Astrocyte of the spinal cord (primary cell): ENCODE data around the gene RAD51C.
"Not testable (repeated sequence)": the region's sequence is repeated elsewhere in the genome, so short reads cannot be mapped to it uniquely, and the experiment has no call there.

Experiments
- DNase-seq: peaks from one replicate; pipeline ENCODE4 v3.0.0; 2011; ENCODE audit warnings: low read depth, low spot score
- H3K4me3 ChIP-seq: 2 replicates; pipeline ENCODE4 v1.5.1; 2011; ENCODE audit warnings: low read depth, mild to moderate bottlenecking, low read length, moderate library complexity
- in situ Hi-C: cut with HindIII; loops from 2 replicates; pipeline ENCODE4 v1.10.0; 2017; ENCODE audit warnings: low sequenced_read_pairs
- TF ChIP-seq, protein P1 (sequence below): IDR thresholded peaks from 2 replicates; pipeline ENCODE4 v1.5.1; 2012; ENCODE audit warnings: low read depth, mild to moderate bottlenecking, low read length, inconsistent platforms

Gene RAD51C

DNA sequence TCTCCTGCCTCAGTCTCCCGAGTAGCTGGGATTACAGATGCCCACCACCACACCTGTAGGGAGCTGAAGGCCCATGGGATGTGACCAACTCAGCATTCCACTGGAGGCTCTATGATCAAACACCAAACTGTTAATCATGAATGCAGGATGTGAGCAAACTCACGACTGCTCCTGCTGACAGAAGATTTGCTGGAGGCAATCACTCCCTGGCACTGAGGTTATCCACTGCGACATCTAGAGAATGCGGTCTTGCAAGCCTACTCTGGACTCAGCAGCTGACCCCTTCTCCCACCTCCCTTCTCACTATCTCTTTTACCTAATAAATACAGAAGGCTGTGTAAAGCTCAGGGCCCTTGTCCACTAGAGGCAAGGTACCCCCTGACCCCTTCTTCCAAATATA, 5.4 kb upstream of the RAD51C start:
- TF ChIP-seq, protein P1, sequence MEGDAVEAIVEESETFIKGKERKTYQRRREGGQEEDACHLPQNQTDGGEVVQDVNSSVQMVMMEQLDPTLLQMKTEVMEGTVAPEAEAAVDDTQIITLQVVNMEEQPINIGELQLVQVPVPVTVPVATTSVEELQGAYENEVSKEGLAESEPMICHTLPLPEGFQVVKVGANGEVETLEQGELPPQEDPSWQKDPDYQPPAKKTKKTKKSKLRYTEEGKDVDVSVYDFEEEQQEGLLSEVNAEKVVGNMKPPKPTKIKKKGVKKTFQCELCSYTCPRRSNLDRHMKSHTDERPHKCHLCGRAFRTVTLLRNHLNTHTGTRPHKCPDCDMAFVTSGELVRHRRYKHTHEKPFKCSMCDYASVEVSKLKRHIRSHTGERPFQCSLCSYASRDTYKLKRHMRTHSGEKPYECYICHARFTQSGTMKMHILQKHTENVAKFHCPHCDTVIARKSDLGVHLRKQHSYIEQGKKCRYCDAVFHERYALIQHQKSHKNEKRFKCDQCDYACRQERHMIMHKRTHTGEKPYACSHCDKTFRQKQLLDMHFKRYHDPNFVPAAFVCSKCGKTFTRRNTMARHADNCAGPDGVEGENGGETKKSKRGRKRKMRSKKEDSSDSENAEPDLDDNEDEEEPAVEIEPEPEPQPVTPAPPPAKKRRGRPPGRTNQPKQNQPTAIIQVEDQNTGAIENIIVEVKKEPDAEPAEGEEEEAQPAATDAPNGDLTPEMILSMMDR: no peak
- no peak for DNase-seq
- in situ Hi-C loops: no loop called here
- no peak overlapping the region for H3K4me3 ChIP-seq

DNA sequence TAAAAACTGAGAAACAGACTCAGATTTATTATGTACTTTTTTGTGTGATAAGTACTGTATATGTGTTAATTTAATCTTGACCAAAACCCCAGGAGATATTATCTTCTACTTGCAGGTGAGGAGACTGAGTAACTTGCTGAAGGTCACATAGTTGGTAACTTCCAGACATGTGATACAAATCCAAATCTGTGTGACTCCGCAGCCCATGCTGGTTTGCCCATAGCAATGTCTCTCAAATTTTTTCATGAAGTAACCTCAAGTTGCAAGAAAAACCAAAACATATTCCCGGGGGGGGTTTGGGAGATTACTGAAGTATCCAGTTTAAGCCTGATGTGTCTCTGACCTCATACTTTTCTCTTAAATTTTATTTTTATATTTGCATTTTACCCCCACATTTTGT, 3.9 kb upstream of the RAD51C start:
- in situ Hi-C loops: no loop called here
- no peak for DNase-seq

DNA sequence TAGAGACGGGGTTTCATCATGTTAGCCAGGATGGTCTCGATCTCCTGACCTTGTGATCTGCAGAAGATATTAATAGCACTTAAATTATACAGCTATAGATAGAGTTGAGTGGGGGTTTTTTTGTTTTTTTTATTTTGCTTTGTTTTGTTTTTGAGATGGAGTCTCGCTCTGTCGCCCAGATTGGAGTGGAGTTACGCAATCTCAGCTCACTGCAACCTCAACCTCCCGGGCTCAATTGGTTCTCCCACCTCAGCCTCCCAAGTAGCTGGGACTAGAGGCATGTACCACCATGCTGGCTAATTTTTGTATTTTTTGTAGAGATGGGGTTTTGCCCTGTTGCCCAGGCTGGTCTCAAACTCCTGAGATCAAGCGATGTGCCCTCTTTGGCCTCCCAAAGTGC, 2.4 kb upstream of the RAD51C start:
- DNase-seq, in situ Hi-C loops: not testable (repeated sequence)

More for the DNA sequence above, 3.9 kb upstream of the RAD51C start:
- TF ChIP-seq, protein P1: no peak
- no peak overlapping the region for H3K4me3 ChIP-seq

DNA sequence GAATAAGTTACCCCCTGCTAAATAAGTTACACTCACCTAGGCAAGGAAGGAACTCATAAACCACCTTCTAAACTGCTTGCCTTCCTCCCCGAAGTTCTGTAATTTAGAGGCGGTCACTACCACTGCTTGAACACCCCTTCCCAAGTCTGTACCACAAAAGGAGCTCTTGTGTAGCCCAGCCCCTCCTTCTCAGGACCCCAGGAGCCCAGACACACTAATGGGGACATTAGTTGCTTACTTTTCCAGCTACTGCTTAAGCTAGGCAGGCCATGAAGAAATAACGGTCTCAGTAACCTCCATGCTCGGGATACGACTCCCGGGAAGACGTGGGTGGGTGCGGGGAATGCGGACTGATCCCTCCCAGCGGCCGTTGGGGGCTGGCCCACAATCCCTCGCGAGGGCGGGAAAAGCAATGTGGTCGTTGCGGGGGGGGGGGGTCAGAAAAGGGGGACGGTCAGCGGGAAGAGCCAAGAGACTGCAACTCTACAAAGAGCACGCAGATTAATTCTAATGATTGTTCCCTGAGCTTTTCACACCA, 632 bp upstream of the RAD51C start, which contains the start of gene TEX14:
Gene TEX14 (minus strand): TSS at position 345 of the 538 bp plus-strand sequence. CDS start 40,044 bp downstream, outside the sequence.
- DNase-seq: no peak
- H3K4me3 ChIP-seq: peak within 1 kb of the TSS; percentile 81
- TF ChIP-seq, protein P1: no peak
- in situ Hi-C loops: no loop called here

More for the DNA sequence above, 2.4 kb upstream of the RAD51C start:
- H3K4me3 ChIP-seq: not testable (repeated sequence)

DNA sequence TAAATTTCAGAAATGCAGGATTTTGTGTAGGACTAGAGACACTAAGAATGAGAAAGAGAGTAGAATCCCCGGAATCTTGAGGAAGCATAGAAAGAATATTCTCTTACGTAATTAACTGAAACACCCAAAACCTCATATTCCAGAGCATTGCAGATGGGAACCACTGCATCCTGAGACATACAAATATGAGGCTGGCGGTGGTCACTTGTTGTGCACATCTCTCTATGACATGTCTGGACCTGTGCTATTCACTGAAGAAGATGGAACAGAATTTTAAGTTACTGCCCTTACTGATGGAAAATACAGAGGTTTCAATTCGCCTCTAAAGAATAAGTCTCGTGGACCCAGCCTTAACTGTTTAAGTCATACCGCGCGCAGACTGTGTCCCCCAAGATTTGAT, 806 bp downstream of the RAD51C start:
- peak overlapping the region; percentile 81 for H3K4me3 ChIP-seq
- DNase-seq: peak; percentile 15

DNA sequence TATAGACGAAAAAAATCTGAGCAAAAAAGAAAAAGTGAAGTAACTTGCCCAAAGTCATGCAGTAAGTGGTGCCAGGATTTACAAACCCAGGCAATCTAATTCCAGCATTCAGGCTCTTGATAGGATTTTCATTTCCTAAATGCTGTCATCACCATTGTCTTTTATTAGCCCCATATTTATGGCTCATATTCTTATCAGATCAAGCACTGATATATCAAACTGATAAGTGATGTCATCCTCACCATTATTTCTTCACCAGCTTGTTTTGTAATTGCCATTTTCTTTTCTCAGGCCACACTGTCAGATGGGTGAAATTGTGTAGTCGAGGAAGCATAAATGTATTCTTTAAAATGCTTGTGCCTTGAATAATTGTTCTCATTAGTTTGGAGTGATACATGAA, 1.3 kb downstream of the RAD51C start:
- in situ Hi-C loops: no loop called here
- H3K4me3 ChIP-seq: no peak overlapping the region
- TF ChIP-seq, protein P1: no peak
- no peak for DNase-seq

More for the DNA sequence above, 806 bp downstream of the RAD51C start:
- TF ChIP-seq, protein P1: no peak
- in situ Hi-C loops: no loop called here

DNA sequence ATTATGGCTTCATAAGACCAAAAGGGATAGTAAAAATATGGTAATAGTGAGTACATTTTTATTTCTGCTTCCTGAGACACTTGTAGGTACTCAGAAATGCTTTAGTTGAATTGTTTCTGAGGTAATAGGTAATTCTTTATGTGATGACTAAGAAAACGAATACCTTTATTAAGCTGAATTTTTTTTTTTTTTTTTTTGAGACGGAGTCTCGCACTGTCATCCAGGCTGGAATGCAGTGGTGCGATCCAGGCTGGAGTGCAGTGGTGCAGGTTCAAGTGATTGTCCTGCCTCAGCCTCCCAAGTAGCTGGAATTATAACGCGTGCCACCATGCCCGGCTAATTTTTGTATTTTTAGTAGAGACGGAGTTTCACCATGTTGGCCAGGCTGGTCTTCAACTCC, 1.9 kb downstream of the RAD51C start:
- in situ Hi-C loops: no loop called here
- H3K4me3 ChIP-seq: no peak overlapping the region
- DNase-seq: no peak
- TF ChIP-seq, protein P1: no peak
